RCC 7860 (cell line): Measurements from ENCODE around the gene CENPF.

ENCODE experiments used
- DNase-seq: peaks from one replicate; pipeline ENCODE4 v3.0.0-alpha.2; 2015; ENCODE audit warnings: low spot score
- FAIRE-seq: peaks from 2 replicates; lab custom pipeline; 2012; peaks lifted over from hg19 to GRCh38; lab: Jason Lieb, UNC

Gene CENPF

GRCh38 chr1:214617246-214617645, 14.3 kb downstream of the CENPF start:
- no peak for FAIRE-seq
- no peak for DNase-seq

GRCh38 chr1:214617843-214618242, 14.8 kb downstream of the CENPF start:
- no peak for DNase-seq
- FAIRE-seq = no peak

DNA sequence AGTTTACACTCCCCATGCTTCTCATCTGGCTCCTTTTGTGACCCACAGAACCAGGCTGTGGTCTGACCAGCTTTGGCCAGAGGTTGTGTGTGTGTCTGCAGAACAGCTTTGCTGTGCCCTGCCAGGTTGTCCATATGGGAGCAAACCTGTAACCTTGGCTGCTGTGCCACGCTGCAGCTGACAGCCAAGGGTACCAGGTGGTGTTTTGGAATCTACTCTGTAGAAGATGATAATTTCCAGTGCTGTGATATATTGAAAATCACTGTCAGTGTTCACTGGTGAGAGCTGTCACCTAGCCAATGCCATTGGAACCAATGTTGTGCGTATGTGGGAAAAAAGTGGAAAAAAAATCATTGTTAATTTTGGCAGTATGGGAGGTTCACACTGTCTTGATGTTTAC, 18.2 kb downstream of the CENPF start:
- no peak for DNase-seq
- FAIRE-seq = no peak

GRCh38 chr1:214623430-214623829, 20.4 kb downstream of the CENPF start:
- no peak for FAIRE-seq
- DNase-seq = no peak

GRCh38 chr1:214632091-214632490, 29.1 kb downstream of the CENPF start:
- FAIRE-seq (no peak), DNase-seq (no peak)

DNA sequence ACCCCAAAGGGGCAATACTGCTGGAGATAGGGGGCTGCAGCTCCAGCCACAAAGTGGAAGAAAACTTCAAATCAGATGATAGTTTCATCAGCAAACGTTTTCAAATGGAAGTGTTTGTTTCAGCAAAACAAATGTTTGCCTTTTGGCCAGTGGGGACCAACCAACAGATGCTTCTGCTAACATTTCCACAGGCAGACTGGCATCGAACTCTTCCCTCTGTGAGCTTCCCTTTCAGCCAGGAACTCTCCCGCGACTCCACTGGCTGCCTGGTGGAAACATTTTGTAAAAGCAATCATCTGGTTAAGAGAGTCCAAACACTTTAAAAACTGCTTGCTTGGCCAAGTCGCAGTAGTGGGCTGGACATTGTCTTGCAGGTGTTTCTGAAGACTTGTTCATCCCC, 30.7 kb downstream of the CENPF start:
- no peak for DNase-seq
- FAIRE-seq = no peak

GRCh38 chr1:214634267-214634666, 31.3 kb downstream of the CENPF start:
- DNase-seq = no peak
- no peak for FAIRE-seq

- DNase-seq (no peak), FAIRE-seq (no peak)
Observed at GRCh38 chr1:214635086-214635485, 32.1 kb downstream of the CENPF start.

DNA sequence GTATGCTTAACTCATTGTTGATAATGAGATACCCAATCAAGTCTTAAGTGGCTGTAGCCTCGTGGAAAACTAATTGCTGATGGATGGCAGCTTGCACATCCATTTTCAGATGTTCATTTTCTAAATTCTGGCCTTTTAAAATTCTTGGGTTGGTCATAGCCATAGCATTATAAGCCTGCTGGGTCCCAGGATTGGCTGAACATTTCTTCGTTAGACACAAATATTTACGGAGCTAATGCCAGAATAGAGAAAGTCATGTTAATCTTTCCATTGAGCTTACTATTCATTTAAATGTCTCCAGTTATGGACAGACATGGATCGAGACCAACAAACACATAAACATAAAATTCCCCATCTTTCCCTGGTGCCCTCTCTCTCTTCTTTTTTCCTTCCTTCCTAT, 32.5 kb downstream of the CENPF start:
- FAIRE-seq = no peak
- DNase-seq = no peak

DNA sequence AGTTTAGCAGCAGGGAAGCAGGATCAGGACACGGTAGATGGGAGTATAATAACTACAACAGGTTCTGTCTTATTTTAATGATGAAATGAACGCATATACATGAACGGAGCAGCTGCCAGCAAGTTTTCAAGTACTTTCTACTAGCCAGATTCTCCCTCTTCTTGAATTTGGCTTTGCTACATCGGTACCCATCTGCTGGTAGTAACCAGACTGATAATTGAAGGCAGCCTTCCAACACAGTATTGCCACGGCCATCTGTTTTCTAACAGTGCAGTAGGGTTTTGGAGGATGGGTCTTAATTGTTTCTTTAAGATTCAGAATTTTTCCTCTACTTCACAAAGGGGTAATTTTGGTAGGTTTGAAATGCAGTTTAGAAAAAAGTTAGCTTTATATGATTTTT, 33.4 kb downstream of the CENPF start:
- FAIRE-seq (no peak), DNase-seq (no peak)

- FAIRE-seq (no peak), DNase-seq (no peak)
Observed at GRCh38 chr1:214637125-214637524, 34.1 kb downstream of the CENPF start.

GRCh38 chr1:214637722-214638458, 34.9 kb downstream of the CENPF start:
- peak; percentile 10 for DNase-seq
- FAIRE-seq = peak; percentile 34

DNA sequence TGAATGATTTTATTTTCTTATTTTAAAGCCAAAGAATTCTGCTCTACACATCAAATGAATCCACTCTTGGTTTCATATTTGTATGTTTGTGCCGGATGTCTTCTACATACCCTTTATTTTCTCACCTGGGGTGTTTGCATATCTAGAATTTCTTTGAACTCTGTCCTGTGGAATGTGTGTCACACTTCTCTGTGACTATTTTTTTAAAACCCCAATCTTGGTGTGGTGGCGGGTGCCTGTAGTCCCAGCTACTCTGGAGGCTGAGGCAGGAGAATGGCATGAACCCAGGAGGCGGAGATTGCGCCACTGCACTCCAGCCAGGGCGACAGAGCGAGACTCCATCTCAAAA, 35.4 kb downstream of the CENPF start:
- DNase-seq = no peak
- FAIRE-seq = no peak

GRCh38 chr1:214638997-214639396, 36.0 kb downstream of the CENPF start:
- FAIRE-seq (no peak), DNase-seq (no peak)

GRCh38 chr1:214640431-214641213, 37.6 kb downstream of the CENPF start:
- no peak for FAIRE-seq
- DNase-seq = no peak

DNA sequence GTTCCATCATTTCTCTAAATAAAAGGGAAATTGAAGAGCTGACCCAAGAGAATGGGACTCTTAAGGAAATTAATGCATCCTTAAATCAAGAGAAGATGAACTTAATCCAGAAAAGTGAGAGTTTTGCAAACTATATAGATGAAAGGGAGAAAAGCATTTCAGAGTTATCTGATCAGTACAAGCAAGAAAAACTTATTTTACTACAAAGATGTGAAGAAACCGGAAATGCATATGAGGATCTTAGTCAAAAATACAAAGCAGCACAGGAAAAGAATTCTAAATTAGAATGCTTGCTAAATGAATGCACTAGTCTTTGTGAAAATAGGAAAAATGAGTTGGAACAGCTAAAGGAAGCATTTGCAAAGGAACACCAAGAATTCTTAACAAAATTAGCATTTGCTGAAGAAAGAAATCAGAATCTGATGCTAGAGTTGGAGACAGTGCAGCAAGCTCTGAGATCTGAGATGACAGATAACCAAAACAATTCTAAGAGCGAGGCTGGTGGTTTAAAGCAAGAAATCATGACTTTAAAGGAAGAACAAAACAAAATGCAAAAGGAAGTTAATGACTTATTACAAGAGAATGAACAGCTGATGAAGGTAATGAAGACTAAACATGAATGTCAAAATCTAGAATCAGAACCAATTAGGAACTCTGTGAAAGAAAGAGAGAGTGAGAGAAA, 38.4 kb downstream of the CENPF start:
- FAIRE-seq (no peak), DNase-seq (no peak)

DNA sequence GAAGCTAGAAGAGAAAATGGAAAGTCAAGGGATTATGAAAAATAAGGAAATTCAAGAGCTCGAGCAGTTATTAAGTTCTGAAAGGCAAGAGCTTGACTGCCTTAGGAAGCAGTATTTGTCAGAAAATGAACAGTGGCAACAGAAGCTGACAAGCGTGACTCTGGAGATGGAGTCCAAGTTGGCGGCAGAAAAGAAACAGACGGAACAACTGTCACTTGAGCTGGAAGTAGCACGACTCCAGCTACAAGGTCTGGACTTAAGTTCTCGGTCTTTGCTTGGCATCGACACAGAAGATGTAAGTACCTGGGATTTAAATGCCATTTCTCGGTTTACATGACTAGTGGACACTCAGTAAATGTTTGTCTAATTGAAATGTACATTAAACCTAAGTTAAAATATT, 40.0 kb downstream of the CENPF start:
- FAIRE-seq = no peak

GRCh38 chr1:214645712-214646111, 42.7 kb downstream of the CENPF start:
- DNase-seq = no peak
- no peak for FAIRE-seq

More for the DNA sequence above, 40.0 kb downstream of the CENPF start:
- no peak for DNase-seq

DNA sequence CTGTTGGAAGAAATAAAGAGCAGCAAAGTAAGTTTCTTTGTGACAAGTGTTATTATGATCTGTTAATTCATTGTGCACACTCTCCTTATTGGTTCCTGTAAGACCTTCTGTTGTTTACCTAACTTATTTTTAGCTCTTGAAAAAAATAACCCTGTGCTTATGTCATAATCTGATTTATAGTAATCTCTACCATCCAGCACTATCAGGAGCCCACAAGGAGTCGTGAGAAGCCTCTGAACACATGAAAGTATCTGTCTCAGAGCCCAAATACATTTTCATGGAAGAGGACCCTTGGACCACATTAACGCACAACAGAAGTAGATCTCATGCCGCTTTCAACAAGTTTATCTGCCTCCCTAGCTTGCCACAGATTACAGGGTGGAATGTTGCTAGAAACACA, 45.8 kb downstream of the CENPF start:
- DNase-seq = no peak
- no peak for FAIRE-seq

DNA sequence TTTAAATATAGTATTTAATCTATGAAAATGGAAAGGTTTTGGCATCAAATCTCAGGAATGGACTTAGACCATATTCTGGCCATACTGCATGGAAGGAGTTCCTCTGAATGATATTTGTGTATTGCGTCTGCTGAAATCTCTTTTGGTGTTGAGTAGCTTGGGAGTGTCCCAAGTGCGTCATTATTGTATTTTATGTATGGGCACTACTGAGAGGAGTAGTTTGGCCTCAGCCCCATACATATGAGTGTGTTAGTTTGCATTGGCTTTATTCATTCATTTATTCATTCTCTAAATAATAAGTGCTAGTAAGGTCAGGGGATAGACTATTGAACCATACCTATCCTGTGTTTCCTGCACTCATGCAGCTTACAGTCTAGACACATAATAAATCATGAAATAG, 46.6 kb downstream of the CENPF start:
- FAIRE-seq (no peak), DNase-seq (no peak)

GRCh38 chr1:214650664-214651063, 47.7 kb downstream of the CENPF start:
- FAIRE-seq (no peak), DNase-seq (no peak)

DNA sequence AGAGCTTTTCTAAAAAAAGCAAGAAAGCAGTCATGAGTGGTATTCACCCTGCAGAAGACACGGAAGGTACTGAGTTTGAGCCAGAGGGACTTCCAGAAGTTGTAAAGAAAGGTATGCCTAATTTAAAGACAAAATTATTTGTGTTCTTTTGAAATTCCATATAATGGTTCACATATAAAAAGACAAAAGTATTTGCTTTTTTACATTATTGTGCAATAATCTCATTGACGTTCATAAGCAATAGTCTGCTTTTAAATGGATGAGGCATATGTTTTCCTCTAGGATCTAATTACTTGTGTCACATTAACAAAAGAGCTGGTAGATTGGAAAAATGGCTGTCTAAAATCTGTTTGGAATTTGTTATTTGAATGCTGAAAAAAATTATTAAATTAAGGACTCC, 54.3 kb downstream of the CENPF start:
- FAIRE-seq (no peak), DNase-seq (no peak)
